Spleen (tissue), 11 donors: ENCODE data around the gene KYNU. TPM values are rescaled to one million over a fixed set of nuclear protein-coding genes. Genes with fewer than 3 reads are reported as not detected.

Experiments used
- DNase-seq: peaks from one replicate; pipeline ENCODE4 v3.0.0-alpha.2; 2020
- H3K27ac ChIP-seq, 8 donors: fragments of 200-600 bp; sonication (generic) in 7 of 8; 1 replicate in 4 of 8; 2 replicates in 4 of 8; pipeline versions ENCODE4 v1.5.0 to v1.8.0; 2016 to 2021; ENCODE audit warnings: inconsistent platforms in 4 of 8, mild to moderate bottlenecking in 4 of 8, moderate library complexity in 1 of 8
- H3K27me3 ChIP-seq, 7 donors: fragments of 200-600 bp; sonication (generic) in 6 of 7; replicated peaks in 1 of 7; 1 replicate in 4 of 7; 2 replicates in 3 of 7; pipeline versions ENCODE4 v1.5.0 to v1.8.0; 2016 to 2021; ENCODE audit warnings: inconsistent platforms in 3 of 7, mild to moderate bottlenecking in 1 of 7
- H3K36me3 ChIP-seq, 6 donors: fragments of 200-600 bp; sonication (generic) in 5 of 6; 1 replicate in 4 of 6; 2 replicates in 2 of 6; pipeline versions ENCODE4 v1.5.0 to v1.8.0; 2016 to 2021; ENCODE audit warnings: inconsistent platforms in 2 of 6
- H3K4me1 ChIP-seq, 6 donors: fragments of 200-600 bp; sonication (generic) in 5 of 6; 1 replicate in 3 of 6; 2 replicates in 3 of 6; pipeline versions ENCODE4 v1.5.0 to v1.8.0; 2016 to 2021; ENCODE audit warnings: inconsistent platforms in 3 of 6
- H3K4me3 ChIP-seq, 8 donors: fragments of 200-600 bp; sonication (generic) in 7 of 8; 1 replicate in 4 of 8; 2 replicates in 4 of 8; pipeline versions ENCODE4 v1.5.0 to v1.8.0; 2016 to 2021; ENCODE audit warnings: inconsistent platforms in 4 of 8, mild to moderate bottlenecking in 4 of 8, moderate library complexity in 2 of 8
- H3K9me3 ChIP-seq, 8 donors: fragments of 200-600 bp; sonication (generic) in 7 of 8; 1 replicate in 4 of 8; 2 replicates in 4 of 8; pipeline versions ENCODE4 v1.5.0 to v1.8.0; 2016 to 2021; ENCODE audit warnings: inconsistent platforms in 4 of 8
- POLR2A ChIP-seq, 3 donors: fragments of 450-650 bp; IDR thresholded peaks; one replicate each; pipeline ENCODE4 v1.5.1; 2017; ENCODE audit warnings: antibody characterized with exemption in 3 of 3, mild to moderate bottlenecking in 1 of 3
- POLR2AphosphoS5 ChIP-seq, 3 donors: sonication (generic); formaldehyde crosslinking; IDR thresholded peaks; one replicate each; pipeline ENCODE4 v1.5.1; 2017; ENCODE audit warnings: antibody characterized with exemption in 3 of 3
- WGBS, 5 donors: extraction: QIAGEN DNeasy Blood & Tissue Kit in 3 of 5; methylation state at CpG; one replicate each; pipeline versions ENCODE4 v1.1.5 to v1.1.7; 2013 to 2018; 5-methylcytosine and 5-hydroxymethylcytosine counted together
- intact Hi-C: fragments of 100-400 bp; cut with DNase I; formaldehyde crosslinking; loops from one replicate; pipeline ENCODE4 v1.15.0; 2023; ENCODE audit warnings: low total_unique reads
- polyA plus RNA-seq, 3 donors: library from polyadenylated mRNA; stranded (reverse); fragments of 200-250 nt; gene quantifications; one replicate each; pipeline ENCODE4 v1.2.1, GENCODE V29; 2013
- total RNA-seq, 7 donors: library from RNA; depleted of rRNA in 3 of 7; stranded (reverse); fragments of >200 nt in 3 of 7; fragmentation: NEBNext Ultra II Directional in 4 of 7; extraction: Animal tissue kit (Norgen Biotek cat#: 25700) in 4 of 7; gene quantifications; one replicate each; pipeline versions ENCODE4 v1.1.0 to v1.2.1, GENCODE V29; 2016 to 2021
- TF ChIP-seq, protein P1 (sequence below), 11 experiments: fragments of 200-600 bp in 7 of 11; fragments of 450-650 bp in 4 of 11; sonication (generic) in 4 of 11; IDR thresholded peaks in 8 of 11; conservative IDR thresholded peaks in 3 of 11; 1 replicate in 7 of 11; 2 replicates in 4 of 11; pipeline versions ENCODE4 v1.4.0 to v1.8.0; 2016 to 2021; ENCODE audit warnings: antibody characterized with exemption in 11 of 11, inconsistent platforms in 4 of 11, mild to moderate bottlenecking in 1 of 11
- donor health status: healthy with polysubstance abuse.
- donor health status: DM: no; HTN: no; CAD: no; lungs with moderate emphysema.
- donor health status: DM: no; HTN: no; CAD: no.
- donor health status: Bipolar disorder and iron deficiency.
- donor health status: healthy.
- donor health status: DM: no; HTN: no; CAD: no.
- donor health status: DM: yes; HTN: yes; CAD: no.

KYNU gene
- total and polyA plus RNA-seq, 10 donors = 11.1 to 38.4 (median 20.8) TPM

DNA sequence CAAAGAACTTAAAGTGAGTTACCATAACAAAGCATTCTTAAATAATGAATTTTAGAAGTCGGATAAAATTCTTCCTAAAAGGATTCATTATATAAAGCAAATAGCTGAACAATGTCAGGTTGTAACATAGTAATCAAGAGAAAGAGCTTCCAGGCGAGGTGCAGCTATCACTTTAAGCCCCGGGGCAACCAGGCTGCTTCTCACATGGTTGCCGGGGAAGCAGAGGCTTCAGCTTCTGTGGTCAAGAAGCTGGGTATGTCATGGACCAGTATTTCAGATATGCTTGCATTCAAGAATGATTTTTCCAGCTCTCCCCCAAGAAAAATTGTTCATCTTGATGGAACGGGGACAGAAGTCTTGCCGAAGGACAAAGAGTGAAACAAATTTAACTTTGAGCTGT is 23.6 kb upstream of the KYNU start:
- Histone ChIP-seq H3K27me3 (no peaks in the 10 kb centered on the region), H3K27ac (no peak overlapping the region), H3K4me3 (no peak overlapping the region), H3K36me3 (no peaks in the 10 kb centered on the region), H3K9me3 (no peaks in the 10 kb centered on the region), H3K4me1 (no peaks in the 10 kb centered on the region)
- DNase-seq = no peak
- 88 to 91% (median 89%) methylated on average over 6 of the region's 6 CpGs for WGBS, 5 donors
- TF ChIP-seq, protein P1, sequence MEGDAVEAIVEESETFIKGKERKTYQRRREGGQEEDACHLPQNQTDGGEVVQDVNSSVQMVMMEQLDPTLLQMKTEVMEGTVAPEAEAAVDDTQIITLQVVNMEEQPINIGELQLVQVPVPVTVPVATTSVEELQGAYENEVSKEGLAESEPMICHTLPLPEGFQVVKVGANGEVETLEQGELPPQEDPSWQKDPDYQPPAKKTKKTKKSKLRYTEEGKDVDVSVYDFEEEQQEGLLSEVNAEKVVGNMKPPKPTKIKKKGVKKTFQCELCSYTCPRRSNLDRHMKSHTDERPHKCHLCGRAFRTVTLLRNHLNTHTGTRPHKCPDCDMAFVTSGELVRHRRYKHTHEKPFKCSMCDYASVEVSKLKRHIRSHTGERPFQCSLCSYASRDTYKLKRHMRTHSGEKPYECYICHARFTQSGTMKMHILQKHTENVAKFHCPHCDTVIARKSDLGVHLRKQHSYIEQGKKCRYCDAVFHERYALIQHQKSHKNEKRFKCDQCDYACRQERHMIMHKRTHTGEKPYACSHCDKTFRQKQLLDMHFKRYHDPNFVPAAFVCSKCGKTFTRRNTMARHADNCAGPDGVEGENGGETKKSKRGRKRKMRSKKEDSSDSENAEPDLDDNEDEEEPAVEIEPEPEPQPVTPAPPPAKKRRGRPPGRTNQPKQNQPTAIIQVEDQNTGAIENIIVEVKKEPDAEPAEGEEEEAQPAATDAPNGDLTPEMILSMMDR (IDR thresholded peaks at IDR 0.05 in 8 of 11, conservative IDR thresholded peaks at IDR 0.05 in 3 of 11) = no peak
- TF ChIP-seq POLR2A (IDR thresholded peaks at IDR 0.05) = no peak
- intact Hi-C loops = no loop called here

DNA sequence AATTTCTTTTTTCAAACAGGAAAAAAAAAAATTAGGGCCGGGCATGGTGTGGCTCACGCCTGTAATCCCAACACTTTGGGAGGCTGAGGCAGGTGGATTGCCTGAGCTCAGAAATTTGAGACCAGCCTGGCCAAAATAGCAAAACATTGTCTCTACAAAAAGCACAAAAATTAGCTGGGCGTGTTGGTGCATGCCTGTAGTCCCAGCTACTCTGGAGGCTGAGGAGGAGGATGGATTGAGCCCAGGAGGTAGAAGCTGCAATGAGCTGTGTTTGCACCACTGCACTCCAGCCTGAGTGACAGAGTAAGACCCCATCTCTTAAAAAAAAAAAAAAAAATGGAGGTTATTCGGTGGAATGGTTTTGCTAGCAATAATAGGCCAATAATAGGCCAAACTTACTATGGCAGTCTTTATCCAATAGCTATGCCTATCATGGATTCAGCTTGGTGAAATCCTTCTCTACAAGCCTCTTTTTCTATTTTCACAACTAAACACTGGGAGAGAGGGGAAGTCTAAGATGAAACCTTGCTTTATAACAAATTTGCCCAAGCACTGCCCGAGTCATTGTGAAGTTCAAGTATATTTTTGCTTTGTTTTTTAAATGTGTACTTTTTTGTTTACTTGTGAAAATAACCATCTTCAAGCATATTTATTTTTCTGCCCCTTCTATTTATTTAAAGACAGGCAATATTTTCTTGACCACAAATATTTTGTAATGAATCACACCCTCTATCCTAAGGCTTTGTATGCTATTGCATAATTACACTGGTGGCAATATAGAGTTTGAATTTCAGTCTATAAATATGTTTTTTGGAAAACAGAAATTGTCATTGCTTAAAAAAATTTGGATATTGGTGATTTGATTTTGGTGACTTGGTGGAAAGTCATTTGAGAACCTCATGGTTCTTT is 20.0 kb upstream of the KYNU start:
- no peak overlapping the region for H3K27ac ChIP-seq
- 87 to 96% (median 89%) methylated on average over 5 of the region's 5 CpGs for WGBS, 5 donors
- intact Hi-C loops = no loop called here

DNA sequence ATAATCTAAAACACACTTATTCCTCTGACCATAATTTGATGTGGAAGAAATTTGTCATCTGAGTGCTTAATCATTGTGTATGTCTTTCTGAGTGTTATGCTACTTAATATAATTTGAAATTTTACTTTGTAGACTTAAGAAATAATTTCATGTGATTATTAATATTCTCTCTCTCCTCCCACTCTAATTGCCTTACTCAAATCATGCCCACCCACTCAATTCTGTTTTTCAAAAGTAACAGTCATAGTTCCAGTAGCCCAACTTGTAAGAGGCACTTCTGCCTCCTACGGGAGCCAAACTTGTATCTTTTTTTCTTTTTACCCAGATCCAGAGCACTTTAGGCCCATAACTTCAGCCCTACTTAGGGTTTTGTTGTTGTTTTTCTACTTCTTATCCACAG is 18.5 kb upstream of the KYNU start:
- intact Hi-C loops = no loop called here
- no peak overlapping the region for H3K27ac ChIP-seq
- TF ChIP-seq POLR2AphosphoS5 (IDR thresholded peaks at IDR 0.05) = no peak
- no peak for TF ChIP-seq POLR2A (IDR thresholded peaks at IDR 0.05)
- TF ChIP-seq, protein P1 (IDR thresholded peaks at IDR 0.05 in 8 of 11, conservative IDR thresholded peaks at IDR 0.05 in 3 of 11) = no peak

More for the DNA sequence above, 20.0 kb upstream of the KYNU start:
- no peaks in the 10 kb centered on the region for H3K4me1 ChIP-seq
- no peak for TF ChIP-seq POLR2AphosphoS5 (IDR thresholded peaks at IDR 0.05)
- TF ChIP-seq, protein P1 (IDR thresholded peaks at IDR 0.05 in 8 of 11, conservative IDR thresholded peaks at IDR 0.05 in 3 of 11) = no peak
- no peak for TF ChIP-seq POLR2A (IDR thresholded peaks at IDR 0.05)
- H3K27me3 ChIP-seq = no peaks in the 10 kb centered on the region
- H3K4me3 ChIP-seq = no peak overlapping the region
- no peaks in the 10 kb centered on the region for H3K9me3 ChIP-seq
- no peaks in the 10 kb centered on the region for H3K36me3 ChIP-seq
- no peak for DNase-seq

DNA sequence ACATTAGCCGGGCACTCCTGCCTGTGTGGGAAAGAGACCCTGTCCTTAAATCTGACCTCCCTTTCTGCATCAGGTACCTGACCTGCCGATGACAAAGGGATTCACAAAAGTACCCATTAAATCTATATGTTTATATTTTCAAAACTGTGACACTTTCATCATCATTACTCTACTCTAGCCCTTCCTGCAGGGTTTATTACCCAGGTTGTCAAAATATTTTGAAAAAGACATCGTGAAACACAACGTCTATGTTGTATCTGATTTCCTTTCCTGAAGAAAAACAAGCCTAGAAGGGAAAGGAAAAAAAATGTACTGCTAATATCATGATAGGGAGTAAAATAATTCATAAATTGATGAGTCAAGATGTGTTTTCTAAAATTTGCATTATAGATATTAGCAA is 15.2 kb upstream of the KYNU start:
- no peak overlapping the region for H3K27ac ChIP-seq
- TF ChIP-seq POLR2A (IDR thresholded peaks at IDR 0.05) (no peak), POLR2AphosphoS5 (IDR thresholded peaks at IDR 0.05) (no peak)
- TF ChIP-seq, protein P1 (IDR thresholded peaks at IDR 0.05 in 8 of 11, conservative IDR thresholded peaks at IDR 0.05 in 3 of 11) = no peak
- no peak overlapping the region for H3K4me3 ChIP-seq
- no peaks in the 10 kb centered on the region for H3K27me3 ChIP-seq
- H3K4me1 ChIP-seq = peaks cover 0 to 25% (median 16%) of the 10 kb centered on the region in 6 donors
- H3K36me3 ChIP-seq = no peaks in the 10 kb centered on the region
- intact Hi-C loops = no loop called here
- 87 to 91% (median 89%) methylated on average over 4 of the region's 4 CpGs for WGBS, 5 donors
- no peak for DNase-seq
- H3K9me3 ChIP-seq = no peaks in the 10 kb centered on the region

More for the DNA sequence above, 18.5 kb upstream of the KYNU start:
- Histone ChIP-seq H3K27me3 (no peaks in the 10 kb centered on the region), H3K4me1 (no peaks in the 10 kb centered on the region), H3K36me3 (no peaks in the 10 kb centered on the region), H3K4me3 (no peak overlapping the region), H3K9me3 (no peaks in the 10 kb centered on the region)
- no peak for DNase-seq
- 78 to 93% (median 91%) methylated on average over 1 of the region's 1 CpG for WGBS, 5 donors
